H9 (cell line): ENCODE results near the gene NEDD4L. TPM values are rescaled to one million over a fixed set of nuclear protein-coding genes. Genes with fewer than 3 reads are reported as not detected.

Experiments used
- DNase-seq: peaks from one replicate; pipeline ENCODE4 v3.0.0-alpha.2; 2017
- H2AFZ ChIP-seq: one replicate; pipeline ENCODE4 v1.6.1; 2013; ENCODE audit warnings: mild to moderate bottlenecking, low read length, control low read depth, moderate library complexity
- H2AK5ac ChIP-seq: 2 replicates; pipeline ENCODE4 v1.6.1; 2013; ENCODE audit warnings: low read length, control low read depth, mixed read lengths; ENCODE audit not compliant: insufficient read length
- H2BK120ac ChIP-seq: one replicate; pipeline ENCODE4 v1.6.1; 2013; ENCODE audit warnings: low read depth, mild to moderate bottlenecking, low read length, control low read depth, inconsistent platforms; ENCODE audit not compliant: poor library complexity, severe bottlenecking
- H2BK12ac ChIP-seq: 2 replicates; pipeline ENCODE4 v1.6.1; 2013; ENCODE audit warnings: low read length, control low read depth, mixed read lengths, low read depth; ENCODE audit not compliant: insufficient read length
- H2BK15ac ChIP-seq: 2 replicates; pipeline ENCODE4 v1.6.1; 2013; ENCODE audit warnings: low read depth, low read length, control low read depth
- H2BK20ac ChIP-seq: one replicate; pipeline ENCODE4 v1.6.1; 2013; ENCODE audit warnings: low read depth, mild to moderate bottlenecking, low read length, control low read depth, inconsistent platforms; ENCODE audit not compliant: poor library complexity, severe bottlenecking
- H2BK5ac ChIP-seq: 2 replicates; pipeline ENCODE4 v1.6.1; 2013; ENCODE audit warnings: low read length, control low read depth, mixed read lengths; ENCODE audit not compliant: insufficient read length
- H3K14ac ChIP-seq: 2 replicates; pipeline ENCODE4 v1.6.1; 2013; ENCODE audit warnings: low read length, control low read depth; ENCODE audit not compliant: insufficient read depth
- H3K18ac ChIP-seq: 2 replicates; pipeline ENCODE4 v1.6.1; 2013; ENCODE audit warnings: low read depth, mild to moderate bottlenecking, mixed read lengths, low read length, control low read depth; ENCODE audit not compliant: insufficient read length
- H3K23ac ChIP-seq: 2 replicates; pipeline ENCODE4 v1.6.1; 2013; ENCODE audit warnings: low read length, control low read depth, mixed read lengths, low read depth; ENCODE audit not compliant: insufficient read length
- H3K23me2 ChIP-seq: 2 replicates; pipeline ENCODE4 v1.6.1; 2013; ENCODE audit warnings: low read depth, mild to moderate bottlenecking, mixed read lengths, low read length, control low read depth; ENCODE audit not compliant: insufficient read length, poor library complexity, severe bottlenecking
- H3K27ac ChIP-seq: 2 replicates; pipeline ENCODE4 v1.5.1; 2013; ENCODE audit warnings: low read length, control low read depth, mixed read lengths, low read depth; ENCODE audit not compliant: insufficient read length
- H3K27me3 ChIP-seq: 2 replicates; pipeline ENCODE4 v1.6.1; 2013; ENCODE audit warnings: low read length, control low read depth, inconsistent platforms; ENCODE audit not compliant: insufficient read depth
- H3K4ac ChIP-seq: 2 replicates; pipeline ENCODE4 v1.6.1; 2013; ENCODE audit warnings: low read depth, mild to moderate bottlenecking, control low read depth, inconsistent platforms, low read length, moderate library complexity
- H3K4me1 ChIP-seq: 2 replicates; pipeline ENCODE4 v1.6.1; 2013; ENCODE audit warnings: low read length, control low read depth, inconsistent platforms; ENCODE audit not compliant: insufficient read depth
- H3K4me2 ChIP-seq: 2 replicates; pipeline ENCODE4 v1.6.1; 2013; ENCODE audit warnings: low read length, control low read depth, mixed read lengths; ENCODE audit not compliant: insufficient read length, insufficient read depth
- H3K56ac ChIP-seq: 2 replicates; pipeline ENCODE4 v1.6.1; 2013; ENCODE audit warnings: low read depth, mild to moderate bottlenecking, mixed read lengths, low read length, control low read depth; ENCODE audit not compliant: insufficient read length
- H3K79me1 ChIP-seq: 2 replicates; pipeline ENCODE4 v1.6.1; 2013; ENCODE audit warnings: low read depth, mild to moderate bottlenecking, moderate library complexity, low read length, control low read depth, inconsistent platforms; ENCODE audit not compliant: insufficient read depth, poor library complexity, severe bottlenecking
- H3K79me2 ChIP-seq: 2 replicates; pipeline ENCODE4 v1.6.1; 2013; ENCODE audit warnings: low read length, control low read depth, inconsistent platforms; ENCODE audit not compliant: insufficient read depth
- H3K9ac ChIP-seq: 2 replicates; pipeline ENCODE4 v1.6.1; 2013; ENCODE audit warnings: low read length, control low read depth, mixed read lengths; ENCODE audit not compliant: insufficient read length; ENCODE audit errors: extremely low read depth
- H3K9me3 ChIP-seq: one replicate; pipeline ENCODE4 v1.6.1; 2013; ENCODE audit warnings: low read depth, low read length, inconsistent platforms; ENCODE audit not compliant: control insufficient read depth
- H3T11ph ChIP-seq: one replicate; pipeline ENCODE4 v1.6.1; 2013; ENCODE audit warnings: mild to moderate bottlenecking, low read length, control low read depth, inconsistent platforms
- H4K20me1 ChIP-seq: one replicate; pipeline ENCODE4 v1.6.1; 2013; ENCODE audit not compliant: control insufficient read depth, insufficient read length, insufficient read depth
- H4K5ac ChIP-seq: 2 replicates; pipeline ENCODE4 v1.6.1; 2013; ENCODE audit warnings: low read depth, mild to moderate bottlenecking, mixed read lengths, low read length, control low read depth; ENCODE audit not compliant: insufficient read length
- H4K8ac ChIP-seq: replicated peaks from 2 replicates; pipeline ENCODE4 v1.6.1; 2013; ENCODE audit warnings: low read length, control low read depth, mixed read lengths, low read depth; ENCODE audit not compliant: insufficient read length
- H4K91ac ChIP-seq: 2 replicates; pipeline ENCODE4 v1.6.1; 2013; ENCODE audit warnings: low read depth, mild to moderate bottlenecking, moderate library complexity, mixed read lengths, low read length, control low read depth; ENCODE audit not compliant: insufficient read length
- H3K27ac Mint-ChIP-seq, 3 experiments: 2 replicates in 2 of 3; 3 replicates in 1 of 3; pipeline ENCODE4 v1.8.0; 2020 to 2021; ENCODE audit warnings: mixed read lengths in 3 of 3, mild to moderate bottlenecking in 1 of 3, moderate library complexity in 1 of 3
- H3K27me3 Mint-ChIP-seq: 2 replicates; pipeline ENCODE4 v1.8.0; 2021; ENCODE audit warnings: low read depth, mild to moderate bottlenecking, moderate library complexity, mixed read lengths
- H3K36me3 Mint-ChIP-seq, 3 experiments: 2 replicates in 2 of 3; 3 replicates in 1 of 3; pipeline ENCODE4 v1.8.0; 2020 to 2021; ENCODE audit warnings: low read depth in 3 of 3, mixed read lengths in 3 of 3; ENCODE audit not compliant: insufficient read depth in 1 of 3
- H3K4me1 Mint-ChIP-seq, 2 experiments: 2 replicates each; pipeline ENCODE4 v1.8.0; 2020; ENCODE audit warnings: mixed read lengths in 2 of 2
- H3K4me3 Mint-ChIP-seq, 2 experiments: 2 replicates in 1 of 2; 3 replicates in 1 of 2; pipeline ENCODE4 v1.8.0; 2020 to 2021; ENCODE audit warnings: mild to moderate bottlenecking in 2 of 2, mixed read lengths in 2 of 2, moderate library complexity in 1 of 2
- H3K9me3 Mint-ChIP-seq, 2 experiments: 2 replicates in 1 of 2; 3 replicates in 1 of 2; pipeline ENCODE4 v1.8.0; 2020; ENCODE audit warnings: mild to moderate bottlenecking in 2 of 2, mixed read lengths in 2 of 2, moderate library complexity in 1 of 2
- CTCF ChIP-seq: fragments of 200-600 bp; sonication (generic); conservative IDR thresholded peaks from 3 replicates; pipeline ENCODE4 v1.8.0; 2021; ENCODE audit warnings: antibody characterized with exemption, mild to moderate bottlenecking
- WGBS: extraction: QIAGEN DNeasy Blood & Tissue Kit; methylation state at CpG from one replicate; pipeline ENCODE4 v1.1.7; 2013; ENCODE audit warnings: missing lambda C conversion rate, low lambda C conversion rate, mixed read lengths; ENCODE audit not compliant: insufficient read length; ENCODE audit errors: extremely low coverage; 5-methylcytosine and 5-hydroxymethylcytosine counted together
- total RNA-seq: library from RNA; stranded (reverse); gene quantifications from 2 replicates; pipeline ENCODE4 v1.2.1, GENCODE V29; 2021

The NEDD4L gene
- total RNA-seq, 1 experiment from 2014 or later = 76.3 TPM

DNA sequence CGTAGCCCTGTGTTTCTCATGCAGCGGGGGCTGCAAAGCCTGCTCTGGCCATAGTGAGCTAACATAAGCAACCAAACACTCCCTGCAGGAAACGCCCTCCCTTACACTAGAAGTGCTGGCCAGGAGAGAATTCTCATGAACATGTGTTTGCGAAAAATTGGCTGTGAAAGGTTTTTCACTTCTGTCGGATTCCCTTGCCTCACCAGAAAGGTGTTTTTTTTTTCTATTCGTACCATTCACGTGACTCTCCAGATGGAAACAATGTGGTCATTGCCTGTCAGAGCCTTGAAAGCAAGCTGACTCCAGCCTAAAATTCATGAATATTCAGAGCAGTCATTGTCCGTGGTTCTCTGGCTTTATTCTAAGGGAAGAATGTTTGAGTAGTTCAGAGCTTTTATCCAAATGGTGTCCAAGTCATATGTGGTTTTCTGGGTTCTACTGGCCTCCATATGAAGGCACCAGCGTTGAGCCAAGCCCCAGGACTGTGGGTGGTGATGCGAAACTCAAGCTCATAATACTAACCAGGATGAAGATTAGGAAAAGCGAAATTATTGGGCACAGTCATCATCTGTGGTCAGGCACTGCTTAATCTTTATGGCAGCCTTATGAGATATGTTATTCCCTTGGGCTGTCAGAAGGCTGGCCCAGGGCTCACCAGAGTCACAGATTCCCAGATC is 348.4 kb downstream of the NEDD4L start:
- Histone ChIP-seq H3K4me1 (no peaks in the 10 kb centered on the region; the same call in 1 of the 2 replicates), H4K91ac (no peak overlapping the region), H3K4ac (no peak overlapping the region; the same call in 1 of the 2 replicates), H3K23me2 (no peaks in the 10 kb centered on the region), H3K79me1 (no peaks in the 10 kb centered on the region), H2BK5ac (no peak overlapping the region), H3K14ac (no peak overlapping the region), H3K79me2 (no peaks in the 10 kb centered on the region), H4K20me1 (no peaks in the 10 kb centered on the region), H3K18ac (no peak overlapping the region), H3K27ac (no peak overlapping the region), H4K5ac (no peak overlapping the region), H3K9me3 (no peaks in the 10 kb centered on the region), H2BK12ac (no peak overlapping the region), H3K56ac (no peak overlapping the region), H2AFZ (no peak overlapping the region), H2BK15ac (no peak overlapping the region), H3K9ac (no peak overlapping the region), H3T11ph (no peak overlapping the region), H2BK120ac (no peak overlapping the region), H3K27me3 (no peaks in the 10 kb centered on the region), H3K23ac (no peak overlapping the region), H4K8ac (no peak overlapping the region), H2AK5ac (no peak overlapping the region), H3K4me2 (no peak overlapping the region), H2BK20ac (no peak overlapping the region)
- peak; percentile 22 for DNase-seq
- no peak for TF ChIP-seq CTCF
- Mint-ChIP-seq H3K4me3 (no peak overlapping the region), H3K4me1 (peaks cover 16 to 22% of the 10 kb centered on the region in 2 experiments), H3K9me3 (no peaks in the 10 kb centered on the region), H3K36me3 (peaks cover 8 to 75% (median 70%) of the 10 kb centered on the region in 3 experiments; a peak in 6 of 7 replicates), H3K27ac (peak overlapping the region; percentile 24 to 50 (median 29); a peak in 3 of 7 replicates), H3K27me3 (peaks cover 2% of the 10 kb centered on the region; the same call in 1 of the 2 replicates)
- no CpG with 5 or more reads among the region's 11 CpGs for WGBS
